ENCODE measurements around the gene CD55. TPM values are rescaled to one million over a fixed set of nuclear protein-coding genes. Genes with fewer than 3 reads are reported as not detected.

CD55 gene
- total RNA-seq, 4 donors from 2014 or later: 75.2 to 428 (median 110) TPM

GRCh38 chr1:207389728-207390464 lies 68.4 kb downstream of the CD55 start:
- in situ Hi-C loops (cut with MboI; ENCODE audit: low sequenced_read_pairs in 4 of 4): no loop called here
- TF ChIP-seq CTCF (IDR thresholded peaks at IDR 0.05 in 4 of 5, conservative IDR thresholded peaks at IDR 0.05 in 1 of 5): no peak
- TF ChIP-seq POLR2A (IDR thresholded peaks at IDR 0.05): no peak
- Histone ChIP-seq H3K4me3 (no peak overlapping the region), H3K27me3 (no peaks in the 10 kb centered on the region), H3K9me3 (peaks cover 0 to 3% (median 0%) of the 10 kb centered on the region in 3 donors), H3K4me1 (no peaks in the 10 kb centered on the region), H3K36me3 (no peaks in the 10 kb centered on the region), H3K27ac (no peak overlapping the region)
- DNase-seq (no peak), ATAC-seq (no peak)
- intact Hi-C loops (cut with DNase I; ENCODE audit: low total_unique reads): no loop called here

GRCh38 chr1:207393610-207394009 lies 72.1 kb downstream of the CD55 start:
- H3K36me3 ChIP-seq: no peaks in the 10 kb centered on the region
- no peak for ATAC-seq
- TF ChIP-seq CTCF (IDR thresholded peaks at IDR 0.05 in 4 of 5, conservative IDR thresholded peaks at IDR 0.05 in 1 of 5) (no peak), POLR2A (IDR thresholded peaks at IDR 0.05) (no peak)
- intact Hi-C loops (cut with DNase I; ENCODE audit: low total_unique reads) (no loop called here), in situ Hi-C loops (cut with MboI; ENCODE audit: low sequenced_read_pairs in 4 of 4) (no loop called here)
- no peaks in the 10 kb centered on the region for H3K4me1 ChIP-seq
- no peak for DNase-seq
- no peak overlapping the region for H3K27ac ChIP-seq
- H3K9me3 ChIP-seq: no peaks in the 10 kb centered on the region
- no peak overlapping the region for H3K4me3 ChIP-seq
- no peaks in the 10 kb centered on the region for H3K27me3 ChIP-seq

- Histone ChIP-seq H3K9me3 (no peaks in the 10 kb centered on the region), H3K4me3 (no peak overlapping the region), H3K27me3 (no peaks in the 10 kb centered on the region), H3K4me1 (no peaks in the 10 kb centered on the region), H3K27ac (no peak overlapping the region), H3K36me3 (no peaks in the 10 kb centered on the region)
- ATAC-seq: no peak
- no peak for TF ChIP-seq CTCF (IDR thresholded peaks at IDR 0.05 in 4 of 5, conservative IDR thresholded peaks at IDR 0.05 in 1 of 5)
- TF ChIP-seq POLR2A (IDR thresholded peaks at IDR 0.05): no peak
- in situ Hi-C loops (cut with MboI; ENCODE audit: low sequenced_read_pairs in 4 of 4) (no loop called here), intact Hi-C loops (cut with DNase I; ENCODE audit: low total_unique reads) (no loop called here)
- DNase-seq: no peak
Observed at GRCh38 chr1:207396168-207396746, 74.8 kb downstream of the CD55 start.

- Histone ChIP-seq H3K4me3 (no peak overlapping the region), H3K27me3 (no peaks in the 10 kb centered on the region), H3K36me3 (no peaks in the 10 kb centered on the region), H3K27ac (no peak overlapping the region), H3K9me3 (no peaks in the 10 kb centered on the region), H3K4me1 (no peaks in the 10 kb centered on the region)
- intact Hi-C loops (cut with DNase I; ENCODE audit: low total_unique reads): no loop called here
- DNase-seq: no peak
- in situ Hi-C loops (cut with MboI; ENCODE audit: low sequenced_read_pairs in 4 of 4): no loop called here
- no peak for ATAC-seq
- TF ChIP-seq CTCF (IDR thresholded peaks at IDR 0.05 in 4 of 5, conservative IDR thresholded peaks at IDR 0.05 in 1 of 5) (no peak), POLR2A (IDR thresholded peaks at IDR 0.05) (no peak)
Observed at GRCh38 chr1:207397525-207397926, 76.0 kb downstream of the CD55 start.

All from gastrocnemius medialis (tissue), 4 donors.